OCI-LY7 (cell line): ENCODE data around the gene RBMS2. TPM values are rescaled to one million over a fixed set of nuclear protein-coding genes. Genes with fewer than 3 reads are reported as not detected.

ENCODE experiments used
- BruUV-seq: library from RNA; stranded (reverse); fragments of 400-500 nt; replicated peaks from 2 replicates; lab custom pipeline; 2021; lab: Mats Ljungman, UMichigan
- CTCF ChIA-PET: fragments of 300-600 bp; sonication (Branson Sonifier 250); formaldehyde crosslinking; loops from one replicate; lab custom pipeline; 2022; ENCODE audit warnings: antibody characterized with exemption; ENCODE audit not compliant: unreplicated experiment; lab: Charles Lee
- POLR2A ChIA-PET: fragments of 300-600 bp; sonication (Branson Sonifier 250); formaldehyde crosslinking; loops from one replicate; lab custom pipeline; 2022; ENCODE audit warnings: antibody characterized with exemption; lab: Charles Lee
- DNase-seq: peaks from one replicate; pipeline ENCODE4 v3.0.0-alpha.2; 2015; ENCODE audit warnings: low spot score
- H2AFZ ChIP-seq: fragments of 200-600 bp; sonication (generic), shearing (Covaris generic); 2 replicates; pipeline ENCODE4 v1.6.1; 2014; ENCODE audit warnings: mild to moderate bottlenecking, antibody characterized with exemption, low read length, moderate library complexity
- H3K27ac ChIP-seq: fragments of 200-600 bp; sonication (generic); 2 replicates; pipeline ENCODE4 v1.5.1; 2014; ENCODE audit warnings: mixed run types, low read depth, mild to moderate bottlenecking, moderate library complexity, low read length, inconsistent platforms; ENCODE audit not compliant: poor library complexity, severe bottlenecking
- H3K36me3 ChIP-seq: fragments of 200-600 bp; sonication (generic); 2 replicates; pipeline ENCODE4 v1.6.1; 2014; ENCODE audit warnings: mild to moderate bottlenecking, antibody characterized with exemption, low read length, moderate library complexity, mixed read lengths; ENCODE audit not compliant: insufficient read depth
- H3K4me1 ChIP-seq: fragments of 200-600 bp; sonication (generic); 2 replicates; pipeline ENCODE4 v1.5.1; 2014; ENCODE audit warnings: mild to moderate bottlenecking, low read length; ENCODE audit not compliant: insufficient read depth, poor library complexity, severe bottlenecking
- H3K4me2 ChIP-seq: fragments of 200-600 bp; sonication (generic); 2 replicates; pipeline ENCODE4 v1.6.1; 2014; ENCODE audit warnings: mild to moderate bottlenecking, low read length
- H3K4me3 ChIP-seq: fragments of 200-600 bp; sonication (generic); 2 replicates; pipeline ENCODE4 v1.5.1; 2014; ENCODE audit warnings: mild to moderate bottlenecking, low read depth, low read length; ENCODE audit not compliant: poor library complexity, severe bottlenecking
- H3K79me2 ChIP-seq: fragments of 200-600 bp; sonication (generic); 2 replicates; pipeline ENCODE4 v1.6.1; 2016; ENCODE audit warnings: low read depth, mild to moderate bottlenecking, low read length, moderate library complexity, mixed read lengths; ENCODE audit not compliant: insufficient read depth
- H3K9me2 ChIP-seq: fragments of 200-600 bp; sonication (generic); 2 replicates; pipeline ENCODE4 v1.6.1; 2016; ENCODE audit warnings: mild to moderate bottlenecking, low read length, mixed read lengths; ENCODE audit not compliant: insufficient read depth
- H3K9me3 ChIP-seq: fragments of 200-600 bp; sonication (generic); 2 replicates; pipeline ENCODE4 v1.6.1; 2014; ENCODE audit warnings: mild to moderate bottlenecking, mixed run types, low read length, mixed read lengths
- H4K20me1 ChIP-seq: fragments of 200-600 bp; sonication (generic); 2 replicates; pipeline ENCODE4 v1.6.1; 2014; ENCODE audit warnings: mild to moderate bottlenecking, antibody characterized with exemption, low read length, moderate library complexity, mixed read lengths; ENCODE audit not compliant: insufficient read depth
- EZH2phosphoT487 ChIP-seq: fragments of 200-600 bp; sonication (generic); IDR thresholded peaks from 2 replicates; pipeline ENCODE4 v1.6.1; 2018; ENCODE audit warnings: low read depth, borderline replicate concordance, mild to moderate bottlenecking, mixed run types, antibody characterized with exemption, low read length, moderate library complexity, mixed read lengths
- intact Hi-C: fragments of 100-400 bp; cut with micrococcal nuclease; formaldehyde crosslinking; loops from one replicate; pipeline ENCODE4 v1.10.0; 2022; ENCODE audit not compliant: unreplicated experiment
- total RNA-seq, 2 experiments: library from RNA; depleted of rRNA in 1 of 2; stranded (reverse); fragments of >200 nt in 1 of 2; shearing (Covaris generic) in 1 of 2; gene quantifications; 2 replicates each; pipeline ENCODE4 v1.2.3, GENCODE V29; 2014 to 2022
- TF ChIP-seq, protein P1 (sequence below): fragments of 200-600 bp; sonication (generic); conservative IDR thresholded peaks from 2 replicates; pipeline ENCODE4 v1.5.1; 2014; ENCODE audit warnings: mild to moderate bottlenecking, antibody characterized with exemption, low read length, moderate library complexity, mixed read lengths

RBMS2 gene
- total RNA-seq, 2 experiments from 2014 or later = 0.27 to 0.32 TPM

DNA sequence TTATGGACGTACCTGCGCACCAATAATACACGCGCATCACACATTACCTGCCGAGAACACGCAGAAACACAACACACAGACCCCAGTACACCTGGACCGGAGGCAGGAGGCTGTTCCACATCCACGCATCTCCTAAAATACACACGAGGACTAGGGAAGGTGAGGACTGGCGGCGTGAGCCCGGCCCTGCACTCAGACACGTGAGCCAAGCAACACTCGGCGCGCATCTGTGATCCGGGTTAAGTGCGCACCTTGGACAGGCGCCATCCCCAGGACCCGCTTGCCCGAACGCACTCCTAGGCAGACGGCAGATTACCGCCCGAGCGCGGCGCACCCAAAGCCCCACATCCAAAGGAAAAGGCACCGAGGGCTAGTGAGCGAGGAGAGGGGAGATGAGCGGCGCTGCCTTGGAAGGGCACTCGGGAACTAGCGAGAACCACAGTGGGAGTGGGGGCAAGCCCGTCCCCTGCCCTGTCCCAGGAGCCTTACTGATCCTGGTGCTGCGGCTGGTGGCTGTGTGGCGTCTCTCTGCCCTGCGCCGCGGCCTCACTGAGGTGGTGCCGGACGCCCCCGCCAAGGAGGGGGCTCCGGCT, 34.1 kb upstream of the RBMS2 start:
- CTCF ChIA-PET = no interaction called here

DNA sequence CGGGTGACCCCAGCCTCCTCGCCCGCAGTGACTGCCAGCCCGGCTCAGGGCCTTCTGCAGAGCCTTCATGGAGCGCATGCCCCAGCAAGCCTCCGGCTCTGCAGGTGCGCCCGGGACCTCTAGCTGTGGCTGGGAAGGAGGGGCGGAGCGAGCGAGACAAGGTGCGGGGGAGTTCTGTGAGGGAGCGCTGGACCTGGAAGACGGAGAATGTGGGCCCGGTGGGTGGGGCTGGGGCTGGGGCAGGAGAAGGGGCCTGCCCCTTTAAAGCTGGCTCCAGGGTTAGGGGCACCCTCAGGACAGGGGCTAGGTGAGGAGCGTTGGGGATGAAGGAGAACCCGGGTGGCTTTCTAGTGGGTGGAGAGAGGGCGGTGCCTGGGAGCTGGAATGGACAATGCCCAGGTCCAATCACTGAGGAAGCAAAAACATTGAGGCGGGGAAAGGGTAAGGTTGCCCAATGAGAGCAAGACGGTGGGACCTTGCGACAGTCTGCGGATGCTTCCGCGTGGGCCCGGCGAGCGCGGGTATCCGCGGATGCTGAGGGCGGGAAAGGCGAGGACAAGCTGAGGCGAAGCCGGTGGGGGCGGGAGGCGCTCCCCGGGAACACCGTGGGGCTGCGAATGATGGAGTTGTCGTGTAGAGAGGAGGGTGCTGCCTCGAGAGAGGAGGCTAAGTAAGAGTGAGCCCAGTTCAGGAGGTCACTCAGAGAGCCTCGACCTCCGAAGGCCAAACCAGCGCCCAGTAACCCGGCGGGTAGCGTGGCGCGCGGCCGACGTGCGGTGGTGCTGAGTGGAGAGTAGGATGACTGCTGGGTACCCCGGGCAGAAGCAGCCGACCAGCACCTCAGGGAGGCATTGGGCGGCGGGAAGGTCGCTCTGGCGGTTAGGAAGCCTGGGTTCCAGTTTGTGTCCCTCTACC, 33.3 kb upstream of the RBMS2 start, which contains the start of gene GLS2:
GLS2 (minus strand) TSS at position 121 of the 915 bp plus-strand sequence; CDS start at position 78, 43 bp downstream.
- no peak for DNase-seq
- Histone ChIP-seq H3K9me3 (0 out of 2 replicates have a peak, but pooled peaks cover 4% of the 10 kb centered on the region), H3K9me2 (no peaks in the 10 kb centered on the region), H3K79me2 (no peaks in the 10 kb centered on the region), H3K27ac (no peak within 1 kb of the TSS), H3K4me3 (no peak within 1 kb of the TSS), H3K4me1 (no peaks in the 10 kb centered on the region), H3K4me2 (no peak within 1 kb of the TSS), H2AFZ (no peak within 1 kb of the TSS), H3K36me3 (no peaks in the 10 kb centered on the region), H4K20me1 (no peaks in the 10 kb centered on the region)
- intact Hi-C loops = no loop called here
- ChIA-PET CTCF (no interaction called here), POLR2A (no interaction called here)
- no TSS peak for BruUV-seq
- no peak for TF ChIP-seq EZH2phosphoT487
- TF ChIP-seq, protein P1, sequence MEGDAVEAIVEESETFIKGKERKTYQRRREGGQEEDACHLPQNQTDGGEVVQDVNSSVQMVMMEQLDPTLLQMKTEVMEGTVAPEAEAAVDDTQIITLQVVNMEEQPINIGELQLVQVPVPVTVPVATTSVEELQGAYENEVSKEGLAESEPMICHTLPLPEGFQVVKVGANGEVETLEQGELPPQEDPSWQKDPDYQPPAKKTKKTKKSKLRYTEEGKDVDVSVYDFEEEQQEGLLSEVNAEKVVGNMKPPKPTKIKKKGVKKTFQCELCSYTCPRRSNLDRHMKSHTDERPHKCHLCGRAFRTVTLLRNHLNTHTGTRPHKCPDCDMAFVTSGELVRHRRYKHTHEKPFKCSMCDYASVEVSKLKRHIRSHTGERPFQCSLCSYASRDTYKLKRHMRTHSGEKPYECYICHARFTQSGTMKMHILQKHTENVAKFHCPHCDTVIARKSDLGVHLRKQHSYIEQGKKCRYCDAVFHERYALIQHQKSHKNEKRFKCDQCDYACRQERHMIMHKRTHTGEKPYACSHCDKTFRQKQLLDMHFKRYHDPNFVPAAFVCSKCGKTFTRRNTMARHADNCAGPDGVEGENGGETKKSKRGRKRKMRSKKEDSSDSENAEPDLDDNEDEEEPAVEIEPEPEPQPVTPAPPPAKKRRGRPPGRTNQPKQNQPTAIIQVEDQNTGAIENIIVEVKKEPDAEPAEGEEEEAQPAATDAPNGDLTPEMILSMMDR = no peak

More for the DNA sequence above, 34.1 kb upstream of the RBMS2 start:
- Histone ChIP-seq H3K36me3 (no peaks in the 10 kb centered on the region), H3K9me3 (0 out of 2 replicates have a peak, but pooled peaks cover 1% of the 10 kb centered on the region), H3K27ac (no peak overlapping the region), H3K79me2 (no peaks in the 10 kb centered on the region), H3K4me2 (no peak overlapping the region), H3K9me2 (no peaks in the 10 kb centered on the region), H3K4me1 (no peaks in the 10 kb centered on the region), H4K20me1 (no peaks in the 10 kb centered on the region), H2AFZ (no peak overlapping the region), H3K4me3 (no peak overlapping the region)
- no TSS peak for BruUV-seq
- TF ChIP-seq, protein P1 = no peak
- TF ChIP-seq EZH2phosphoT487 = no peak; the same call in 1 of the 2 replicates
- POLR2A ChIA-PET = no interaction called here
- intact Hi-C loops = no loop called here
- no peak for DNase-seq
